Liver (tissue), 9 donors: ENCODE data around the gene SEM1. TPM values are rescaled to one million over a fixed set of nuclear protein-coding genes. Genes with fewer than 3 reads are reported as not detected.

Source experiments
- DNase-seq: peaks from one replicate; pipeline ENCODE4 v3.0.0-alpha.2; 2017; ENCODE audit warnings: low spot score
- H3K27ac ChIP-seq, 2 donors: one replicate each; pipeline ENCODE4 v1.7.0; 2013; ENCODE audit warnings: inconsistent platforms in 2 of 2, low read length in 2 of 2, control low read depth in 1 of 2, low read depth in 1 of 2, mild to moderate bottlenecking in 1 of 2
- H3K27me3 ChIP-seq, 4 donors: one replicate each; pipeline versions ENCODE4 v1.6.1 to v1.7.0; 2013; ENCODE audit warnings: low read length in 3 of 4, inconsistent platforms in 1 of 4, mild to moderate bottlenecking in 1 of 4, moderate library complexity in 1 of 4; ENCODE audit not compliant: control insufficient read depth in 4 of 4, insufficient read depth in 4 of 4
- H3K36me3 ChIP-seq, 4 donors: one replicate each; pipeline versions ENCODE4 v1.6.1 to v1.7.0; 2013; ENCODE audit warnings: low read length in 3 of 4, mild to moderate bottlenecking in 3 of 4, low read depth in 1 of 4, moderate library complexity in 1 of 4; ENCODE audit not compliant: control insufficient read depth in 4 of 4, insufficient read depth in 3 of 4
- H3K4me1 ChIP-seq, 4 donors: one replicate each; pipeline versions ENCODE4 v1.6.1 to v1.7.0; 2013; ENCODE audit warnings: low read length in 3 of 4, mild to moderate bottlenecking in 3 of 4, moderate library complexity in 1 of 4; ENCODE audit not compliant: control insufficient read depth in 4 of 4, insufficient read depth in 4 of 4
- H3K4me3 ChIP-seq, 3 donors: one replicate each; pipeline versions ENCODE4 v1.6.1 to v1.7.0; 2013; ENCODE audit warnings: low read length in 3 of 3, control low read depth in 1 of 3, low read depth in 1 of 3, mild to moderate bottlenecking in 1 of 3
- H3K9ac ChIP-seq, 2 donors: one replicate each; pipeline ENCODE4 v1.7.0; 2013; ENCODE audit warnings: low read length in 2 of 2, mild to moderate bottlenecking in 2 of 2, moderate library complexity in 2 of 2, control low read depth in 1 of 2, low read depth in 1 of 2
- H3K9me3 ChIP-seq, 4 donors: one replicate each; pipeline versions ENCODE4 v1.6.1 to v1.7.0; 2013; ENCODE audit warnings: low read length in 3 of 4; ENCODE audit not compliant: control insufficient read depth in 4 of 4
- EGR1 ChIP-seq, 2 donors: IDR thresholded peaks; 2 replicates each; pipeline ENCODE4 v1.6.1; 2016 to 2018; ENCODE audit warnings: antibody characterized with exemption in 2 of 2, low read depth in 2 of 2
- FOXA1 ChIP-seq: IDR thresholded peaks from 2 replicates; pipeline ENCODE4 v1.6.1; 2016; ENCODE audit warnings: antibody characterized with exemption
- GABPA ChIP-seq, 2 donors: IDR thresholded peaks in 1 of 2; conservative IDR thresholded peaks in 1 of 2; 2 replicates each; pipeline ENCODE4 v1.6.1; 2016; ENCODE audit warnings: antibody characterized with exemption in 2 of 2, mild to moderate bottlenecking in 1 of 2, moderate library complexity in 1 of 2
- HNF4A ChIP-seq, 2 donors: conservative IDR thresholded peaks; 2 replicates each; pipeline ENCODE4 v1.6.1; 2016; ENCODE audit warnings: antibody characterized with exemption in 2 of 2, mild to moderate bottlenecking in 2 of 2
- HNF4G ChIP-seq: IDR thresholded peaks from 2 replicates; pipeline ENCODE4 v1.6.1; 2016; ENCODE audit warnings: antibody characterized with exemption
- JUND ChIP-seq, 2 donors: IDR thresholded peaks; 2 replicates each; pipeline ENCODE4 v1.6.1; 2016; ENCODE audit warnings: antibody characterized with exemption in 2 of 2
- NR2F2 ChIP-seq: IDR thresholded peaks from 2 replicates; pipeline ENCODE4 v1.6.1; 2016; ENCODE audit warnings: antibody characterized with exemption
- RAD21 ChIP-seq, 2 donors: IDR thresholded peaks; 2 replicates each; pipeline ENCODE4 v1.6.1; 2016; ENCODE audit warnings: antibody characterized with exemption in 2 of 2, mild to moderate bottlenecking in 2 of 2
- RXRA ChIP-seq, 2 donors: IDR thresholded peaks; 2 replicates each; pipeline ENCODE4 v1.6.1; 2017 to 2018; ENCODE audit warnings: antibody characterized with exemption in 2 of 2, mild to moderate bottlenecking in 1 of 2
- SP1 ChIP-seq: IDR thresholded peaks from 2 replicates; pipeline ENCODE4 v1.6.1; 2018; ENCODE audit warnings: antibody characterized with exemption, mild to moderate bottlenecking
- TAF1 ChIP-seq: conservative IDR thresholded peaks from 2 replicates; pipeline ENCODE4 v1.6.1; 2016; ENCODE audit warnings: antibody characterized with exemption, mild to moderate bottlenecking
- YY1 ChIP-seq: IDR thresholded peaks from 2 replicates; pipeline ENCODE4 v1.6.1; 2016; ENCODE audit warnings: antibody characterized with exemption, mild to moderate bottlenecking
- WGBS: extraction: QIAGEN DNeasy Blood & Tissue Kit; methylation state at CpG from one replicate; pipeline ENCODE4 v1.1.7; 2013; 5-methylcytosine and 5-hydroxymethylcytosine counted together
- polyA plus RNA-seq, 2 donors: library from polyadenylated mRNA; stranded (reverse) in 1 of 2; unstranded in 1 of 2; fragments of 200-250 nt in 1 of 2; fragments of >200 nt in 1 of 2; fragmentation: Nextera tagmentation in 1 of 2; extraction: Ambion mirVana in 1 of 2; gene quantifications; one replicate each; pipeline versions ENCODE4 v1.2.1 to v1.2.3, GENCODE V29; 2013 to 2015
- total RNA-seq, 2 donors: library from RNA; depleted of rRNA; stranded (reverse); fragments of >200 nt; gene quantifications; one replicate each; pipeline ENCODE4 v1.2.3, GENCODE V29; 2014
- TF ChIP-seq, protein P1 (sequence below): IDR thresholded peaks from 2 replicates; pipeline ENCODE4 v1.6.1; 2016; ENCODE audit warnings: antibody characterized with exemption, mild to moderate bottlenecking
- TF ChIP-seq, protein P2 (sequence below): IDR thresholded peaks from 2 replicates; pipeline ENCODE4 v1.6.1; 2016; ENCODE audit warnings: antibody characterized with exemption
- TF ChIP-seq, protein P3 (sequence below): fragments of 150-350 bp; IDR thresholded peaks from 2 replicates; pipeline ENCODE4 v1.5.1; 2017; ENCODE audit warnings: improper control_type of control experiment, low read depth, low read length; ENCODE audit not compliant: missing input control
- TF ChIP-seq, protein P4 (sequence below): IDR thresholded peaks from 2 replicates; pipeline ENCODE4 v1.6.1; 2016; ENCODE audit warnings: antibody characterized with exemption
- donor health status: healthy.
- donor health status: healthy.
- donor health status: healthy.
- donor health status: healthy.
- donor health status: healthy.

Gene SEM1
- total and polyA plus RNA-seq, 4 donors: 21.1 to 325 (median 52.7) TPM

DNA sequence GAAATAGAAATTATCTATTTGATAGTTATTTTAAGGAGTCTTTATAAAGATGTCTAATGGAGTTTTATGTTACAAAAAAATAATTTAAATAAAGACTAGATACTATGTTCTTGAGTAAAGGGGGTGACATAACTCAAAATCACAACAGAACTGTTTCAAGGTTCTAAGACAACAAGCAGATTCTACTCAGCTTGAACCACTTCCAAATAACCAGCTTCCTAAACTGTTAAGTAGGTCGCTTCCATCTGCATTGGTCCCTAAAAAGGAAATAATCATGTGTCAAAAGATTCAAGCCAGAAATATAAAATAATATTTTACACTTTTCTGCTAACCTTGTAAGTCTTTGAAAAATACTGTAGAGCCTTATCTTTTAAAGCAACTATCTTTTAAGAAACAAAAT is 14.1 kb downstream of the SEM1 start:
- Histone ChIP-seq H3K27ac (no peak overlapping the region), H3K4me3 (no peak overlapping the region), H3K27me3 (no peaks in the 10 kb centered on the region), H3K36me3 (peaks cover 0 to 10% (median 2%) of the 10 kb centered on the region in 4 donors), H3K9me3 (no peaks in the 10 kb centered on the region), H3K4me1 (no peaks in the 10 kb centered on the region), H3K9ac (no peak overlapping the region)
- WGBS: 82% methylated on average over 1 of the region's 1 CpG
- DNase-seq: no peak
- TF ChIP-seq SP1: no peak
- TF ChIP-seq TAF1: no peak
- TF ChIP-seq JUND (IDR thresholded peaks at IDR 0.05): no peak
- TF ChIP-seq, protein P1, sequence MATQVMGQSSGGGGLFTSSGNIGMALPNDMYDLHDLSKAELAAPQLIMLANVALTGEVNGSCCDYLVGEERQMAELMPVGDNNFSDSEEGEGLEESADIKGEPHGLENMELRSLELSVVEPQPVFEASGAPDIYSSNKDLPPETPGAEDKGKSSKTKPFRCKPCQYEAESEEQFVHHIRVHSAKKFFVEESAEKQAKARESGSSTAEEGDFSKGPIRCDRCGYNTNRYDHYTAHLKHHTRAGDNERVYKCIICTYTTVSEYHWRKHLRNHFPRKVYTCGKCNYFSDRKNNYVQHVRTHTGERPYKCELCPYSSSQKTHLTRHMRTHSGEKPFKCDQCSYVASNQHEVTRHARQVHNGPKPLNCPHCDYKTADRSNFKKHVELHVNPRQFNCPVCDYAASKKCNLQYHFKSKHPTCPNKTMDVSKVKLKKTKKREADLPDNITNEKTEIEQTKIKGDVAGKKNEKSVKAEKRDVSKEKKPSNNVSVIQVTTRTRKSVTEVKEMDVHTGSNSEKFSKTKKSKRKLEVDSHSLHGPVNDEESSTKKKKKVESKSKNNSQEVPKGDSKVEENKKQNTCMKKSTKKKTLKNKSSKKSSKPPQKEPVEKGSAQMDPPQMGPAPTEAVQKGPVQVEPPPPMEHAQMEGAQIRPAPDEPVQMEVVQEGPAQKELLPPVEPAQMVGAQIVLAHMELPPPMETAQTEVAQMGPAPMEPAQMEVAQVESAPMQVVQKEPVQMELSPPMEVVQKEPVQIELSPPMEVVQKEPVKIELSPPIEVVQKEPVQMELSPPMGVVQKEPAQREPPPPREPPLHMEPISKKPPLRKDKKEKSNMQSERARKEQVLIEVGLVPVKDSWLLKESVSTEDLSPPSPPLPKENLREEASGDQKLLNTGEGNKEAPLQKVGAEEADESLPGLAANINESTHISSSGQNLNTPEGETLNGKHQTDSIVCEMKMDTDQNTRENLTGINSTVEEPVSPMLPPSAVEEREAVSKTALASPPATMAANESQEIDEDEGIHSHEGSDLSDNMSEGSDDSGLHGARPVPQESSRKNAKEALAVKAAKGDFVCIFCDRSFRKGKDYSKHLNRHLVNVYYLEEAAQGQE: no peak
- TF ChIP-seq HNF4G: no peak
- no peak for TF ChIP-seq RAD21 (IDR thresholded peaks at IDR 0.05)
- no peak for TF ChIP-seq RXRA (IDR thresholded peaks at IDR 0.05)
- TF ChIP-seq FOXA1: no peak
- no peak for TF ChIP-seq EGR1 (IDR thresholded peaks at IDR 0.05; ENCODE audit: low read depth in 2 of 2)
- no peak for TF ChIP-seq GABPA (IDR thresholded peaks at IDR 0.05 in 1 of 2, conservative IDR thresholded peaks at IDR 0.05 in 1 of 2)

DNA sequence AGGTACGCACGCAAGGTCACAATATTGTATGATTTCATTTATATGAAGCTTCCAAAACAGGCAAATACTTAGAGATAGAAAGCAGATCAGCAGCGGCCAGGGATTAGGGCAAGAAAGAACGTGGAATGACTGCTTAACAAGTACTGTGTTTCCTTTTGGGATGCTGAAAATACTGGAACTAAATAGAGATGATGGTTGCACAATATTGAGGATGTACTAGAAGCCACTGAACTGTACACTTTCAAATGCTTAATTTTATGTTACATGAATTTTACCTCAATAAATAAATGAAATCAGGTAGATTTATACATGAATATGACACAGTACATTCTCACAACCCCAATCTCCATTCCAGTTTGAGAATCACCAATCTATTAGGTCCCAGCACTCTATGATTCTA is 15.6 kb downstream of the SEM1 start:
- Histone ChIP-seq H3K4me3 (no peak overlapping the region), H3K36me3 (peaks cover 0 to 10% (median 2%) of the 10 kb centered on the region in 4 donors), H3K9ac (no peak overlapping the region), H3K27me3 (no peaks in the 10 kb centered on the region), H3K27ac (no peak overlapping the region), H3K4me1 (no peaks in the 10 kb centered on the region), H3K9me3 (no peaks in the 10 kb centered on the region)
- 95% methylated on average over 4 of the region's 4 CpGs for WGBS
- DNase-seq: no peak
- TF ChIP-seq, protein P2, sequence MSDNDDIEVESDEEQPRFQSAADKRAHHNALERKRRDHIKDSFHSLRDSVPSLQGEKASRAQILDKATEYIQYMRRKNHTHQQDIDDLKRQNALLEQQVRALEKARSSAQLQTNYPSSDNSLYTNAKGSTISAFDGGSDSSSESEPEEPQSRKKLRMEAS: no peak
- TF ChIP-seq YY1: no peak

DNA sequence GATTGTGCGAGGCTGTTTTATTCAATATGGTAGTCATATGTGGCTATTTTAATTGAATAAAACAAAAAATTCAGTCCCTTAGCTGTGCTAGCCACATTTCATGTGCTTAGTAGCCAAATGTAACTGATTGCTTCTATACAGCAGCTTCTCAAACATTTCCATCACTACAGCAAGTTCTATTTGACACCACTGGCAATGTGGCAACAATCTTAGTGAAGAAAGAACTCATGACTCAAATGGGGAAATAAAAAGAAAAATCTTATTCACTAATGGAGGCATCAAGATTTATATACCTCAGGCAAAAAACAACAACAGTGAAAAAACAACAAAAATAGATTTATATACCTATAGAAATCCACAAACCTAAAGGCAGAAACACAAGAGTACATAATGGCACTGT is 17.9 kb downstream of the SEM1 start:
- Histone ChIP-seq H3K9me3 (no peaks in the 10 kb centered on the region), H3K27me3 (no peaks in the 10 kb centered on the region), H3K27ac (no peak overlapping the region), H3K9ac (no peak overlapping the region), H3K36me3 (peaks cover 0 to 10% (median 2%) of the 10 kb centered on the region in 4 donors), H3K4me1 (no peaks in the 10 kb centered on the region), H3K4me3 (no peak overlapping the region)
- no peak for DNase-seq
- TF ChIP-seq HNF4A (conservative IDR thresholded peaks at IDR 0.05) (no peak), TAF1 (no peak), RXRA (IDR thresholded peaks at IDR 0.05) (no peak), GABPA (IDR thresholded peaks at IDR 0.05 in 1 of 2, conservative IDR thresholded peaks at IDR 0.05 in 1 of 2) (no peak), FOXA1 (no peak), YY1 (no peak), NR2F2 (no peak)
- TF ChIP-seq, protein P3, sequence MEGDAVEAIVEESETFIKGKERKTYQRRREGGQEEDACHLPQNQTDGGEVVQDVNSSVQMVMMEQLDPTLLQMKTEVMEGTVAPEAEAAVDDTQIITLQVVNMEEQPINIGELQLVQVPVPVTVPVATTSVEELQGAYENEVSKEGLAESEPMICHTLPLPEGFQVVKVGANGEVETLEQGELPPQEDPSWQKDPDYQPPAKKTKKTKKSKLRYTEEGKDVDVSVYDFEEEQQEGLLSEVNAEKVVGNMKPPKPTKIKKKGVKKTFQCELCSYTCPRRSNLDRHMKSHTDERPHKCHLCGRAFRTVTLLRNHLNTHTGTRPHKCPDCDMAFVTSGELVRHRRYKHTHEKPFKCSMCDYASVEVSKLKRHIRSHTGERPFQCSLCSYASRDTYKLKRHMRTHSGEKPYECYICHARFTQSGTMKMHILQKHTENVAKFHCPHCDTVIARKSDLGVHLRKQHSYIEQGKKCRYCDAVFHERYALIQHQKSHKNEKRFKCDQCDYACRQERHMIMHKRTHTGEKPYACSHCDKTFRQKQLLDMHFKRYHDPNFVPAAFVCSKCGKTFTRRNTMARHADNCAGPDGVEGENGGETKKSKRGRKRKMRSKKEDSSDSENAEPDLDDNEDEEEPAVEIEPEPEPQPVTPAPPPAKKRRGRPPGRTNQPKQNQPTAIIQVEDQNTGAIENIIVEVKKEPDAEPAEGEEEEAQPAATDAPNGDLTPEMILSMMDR: no peak
- TF ChIP-seq, protein P4, sequence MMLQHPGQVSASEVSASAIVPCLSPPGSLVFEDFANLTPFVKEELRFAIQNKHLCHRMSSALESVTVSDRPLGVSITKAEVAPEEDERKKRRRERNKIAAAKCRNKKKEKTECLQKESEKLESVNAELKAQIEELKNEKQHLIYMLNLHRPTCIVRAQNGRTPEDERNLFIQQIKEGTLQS: no peak
- TF ChIP-seq, protein P1: no peak
- WGBS: 99% methylated on average over 1 of the region's 1 CpG
